GM18519 (cell line): ENCODE data around the gene MVD.

Experiments
- ATAC-seq: cut with Tn5 transposase; IDR thresholded peaks from one replicate; pipeline ENCODE4 v1.9.1; 2021; ENCODE audit warnings: mild to moderate bottlenecking, moderate library complexity; ENCODE audit not compliant: unreplicated experiment, low FRiP score

MVD gene

GRCh38 chr16:88646345-88647034, 16.4 kb downstream of the MVD start:
- ATAC-seq = no peak

GRCh38 chr16:88645941-88646340, 16.9 kb downstream of the MVD start:
- no peak for ATAC-seq

GRCh38 chr16:88645455-88645854, 17.4 kb downstream of the MVD start:
- no peak for ATAC-seq

- no peak for ATAC-seq
Observed at GRCh38 chr16:88643644-88643932, 19.3 kb downstream of the MVD start.

- no peak for ATAC-seq
Observed at GRCh38 chr16:88642881-88643643, 19.8 kb downstream of the MVD start.

DNA sequence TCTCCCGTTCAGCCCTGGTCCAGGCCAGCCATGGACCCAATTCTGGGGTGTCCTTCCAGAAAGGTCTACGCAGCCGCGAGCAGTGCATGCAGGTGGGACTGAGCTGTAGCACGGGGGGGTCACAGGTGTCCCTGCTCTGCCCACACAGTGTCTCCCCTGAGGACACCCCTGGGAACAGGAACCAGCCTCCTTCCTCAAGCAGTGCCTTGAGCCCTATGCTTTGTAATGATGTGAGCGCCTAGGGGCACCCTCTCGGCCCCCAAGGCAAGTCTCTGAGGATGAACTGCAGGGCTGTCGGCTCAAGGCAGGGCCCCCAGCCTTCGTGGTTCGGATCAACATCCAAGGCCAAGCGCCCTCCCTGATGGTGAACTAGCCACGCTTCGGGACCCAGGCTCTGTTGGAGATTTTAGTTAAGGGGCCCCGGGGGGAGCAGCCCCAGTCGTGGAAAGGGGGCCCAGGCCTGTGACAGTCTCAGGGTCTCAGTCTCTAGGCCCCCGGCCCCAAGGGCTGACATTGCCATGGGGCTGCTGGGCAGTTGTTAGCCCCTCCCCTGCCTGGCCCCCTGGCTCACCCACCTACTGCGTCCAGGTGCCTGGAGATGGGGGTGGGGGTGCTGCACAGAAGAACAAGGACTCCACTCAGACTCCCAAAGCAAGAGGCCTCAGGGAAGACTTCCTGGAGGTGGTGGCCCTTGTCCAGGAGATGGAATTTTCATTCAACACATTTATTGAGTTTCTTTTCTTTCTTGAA, 22.2 kb downstream of the MVD start:
- no peak for ATAC-seq

GRCh38 chr16:88640039-88640495, 22.8 kb downstream of the MVD start:
- no peak for ATAC-seq

DNA sequence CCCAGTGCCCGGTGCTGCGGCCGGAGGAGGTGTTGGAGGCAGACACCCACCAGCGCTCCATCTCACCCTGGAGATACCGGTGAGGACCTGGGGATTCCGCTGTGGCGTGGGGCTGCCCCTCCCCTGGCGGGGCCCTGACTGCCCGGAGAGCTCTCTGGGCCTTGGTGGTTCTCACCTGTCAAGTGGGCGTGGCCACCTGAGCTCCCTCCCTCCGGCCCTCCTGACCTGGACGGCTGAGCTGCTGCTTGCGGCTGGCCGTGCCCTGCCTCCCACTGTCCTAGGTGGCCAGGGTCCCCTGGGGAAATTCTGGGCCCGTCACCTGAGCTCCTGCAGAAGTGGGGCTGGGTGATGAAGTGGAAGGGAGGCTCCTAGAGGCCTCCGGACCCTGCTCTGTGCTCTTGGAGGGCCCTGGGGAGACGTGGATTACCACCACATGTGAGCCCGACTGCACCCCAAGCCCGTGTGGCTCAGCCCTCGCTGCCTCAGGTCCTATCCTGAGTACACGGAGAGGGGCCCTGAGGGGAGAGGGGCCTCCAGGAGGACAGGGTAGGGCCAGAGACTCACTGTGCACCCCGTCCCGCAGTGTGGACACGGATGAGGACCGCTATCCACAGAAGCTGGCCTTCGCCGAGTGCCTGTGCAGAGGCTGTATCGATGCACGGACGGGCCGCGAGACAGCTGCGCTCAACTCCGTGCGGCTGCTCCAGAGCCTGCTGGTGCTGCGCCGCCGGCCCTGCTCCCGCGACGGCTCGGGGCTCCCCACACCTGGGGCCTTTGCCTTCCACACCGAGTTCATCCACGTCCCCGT, 23.5 kb downstream of the MVD start:
- ATAC-seq = no peak

GRCh38 chr16:88638323-88639230, 24.3 kb downstream of the MVD start, which contains the start of gene IL17C:
IL17C (plus strand) TSS chr16:88638572; CDS start chr16:88638642, 70 bp downstream.
- ATAC-seq = no peak

DNA sequence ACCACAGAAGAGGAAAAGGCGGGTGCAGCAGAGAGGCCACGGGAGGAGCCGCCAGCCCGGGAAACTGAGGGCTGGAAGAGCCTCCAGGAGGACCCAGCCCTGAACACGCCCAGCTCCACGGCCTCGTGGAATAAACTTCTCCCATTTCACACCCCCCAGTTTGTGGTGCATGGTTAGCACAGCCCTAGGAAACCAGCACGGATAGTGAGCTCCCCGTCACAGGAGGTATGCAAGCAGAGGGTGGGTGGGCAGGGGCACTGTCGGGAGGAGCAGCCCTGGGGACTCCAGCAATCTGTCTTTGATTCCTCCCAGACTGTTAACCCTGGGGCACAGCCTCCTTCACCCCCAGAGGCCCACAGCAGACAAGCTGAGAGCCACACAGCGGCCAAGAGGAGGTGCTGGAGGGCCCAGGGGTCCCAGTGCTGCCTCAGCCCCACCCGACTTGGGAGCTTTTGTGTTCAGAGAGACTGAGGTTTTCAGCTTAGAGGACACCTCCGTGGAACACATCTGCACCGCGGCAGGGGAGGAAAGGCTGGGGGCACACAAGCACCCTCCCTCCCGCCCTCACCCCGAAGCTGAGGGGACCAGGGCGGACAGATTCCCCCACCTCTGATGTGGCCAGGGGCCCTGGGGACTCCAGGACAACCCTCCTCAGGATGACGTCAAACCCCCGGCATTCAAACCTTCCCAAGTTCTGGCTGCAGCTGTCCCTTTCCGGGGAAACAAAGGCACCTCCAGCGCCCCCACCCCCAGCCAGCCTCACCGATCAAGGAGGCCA, 26.2 kb downstream of the MVD start:
- ATAC-seq = no peak

DNA sequence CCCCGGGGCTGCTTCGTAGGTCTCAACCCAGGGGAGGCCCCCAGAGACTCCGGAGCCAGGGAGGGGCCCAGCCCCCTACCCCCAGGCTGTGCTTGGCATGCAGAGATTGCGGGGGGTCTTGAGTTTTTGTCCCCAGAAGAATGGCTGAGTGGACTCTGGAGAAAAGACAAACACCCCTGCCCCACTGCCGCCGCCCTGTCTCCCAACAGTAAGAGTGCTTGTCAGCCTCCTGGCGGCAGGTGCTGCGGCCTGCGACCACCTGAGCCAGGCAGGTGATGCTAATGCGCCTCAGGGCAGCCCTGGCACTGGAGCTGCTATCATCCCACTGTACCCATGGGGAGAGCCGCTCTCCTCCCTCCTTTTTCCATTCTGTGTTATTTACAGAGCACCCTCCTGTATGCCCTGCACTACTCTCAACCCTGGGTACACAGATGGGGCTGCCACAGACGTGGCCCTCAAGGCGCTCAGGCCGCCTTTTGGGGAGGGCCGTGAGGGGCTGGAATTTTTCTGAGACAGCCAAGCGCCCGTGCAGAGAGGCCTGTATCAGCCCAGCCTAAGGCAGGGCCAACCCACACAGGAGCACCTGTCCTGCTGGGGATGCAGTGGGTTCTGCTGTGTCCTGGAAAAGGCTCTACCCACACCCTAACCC, 27.1 kb downstream of the MVD start:
- no peak for ATAC-seq

DNA sequence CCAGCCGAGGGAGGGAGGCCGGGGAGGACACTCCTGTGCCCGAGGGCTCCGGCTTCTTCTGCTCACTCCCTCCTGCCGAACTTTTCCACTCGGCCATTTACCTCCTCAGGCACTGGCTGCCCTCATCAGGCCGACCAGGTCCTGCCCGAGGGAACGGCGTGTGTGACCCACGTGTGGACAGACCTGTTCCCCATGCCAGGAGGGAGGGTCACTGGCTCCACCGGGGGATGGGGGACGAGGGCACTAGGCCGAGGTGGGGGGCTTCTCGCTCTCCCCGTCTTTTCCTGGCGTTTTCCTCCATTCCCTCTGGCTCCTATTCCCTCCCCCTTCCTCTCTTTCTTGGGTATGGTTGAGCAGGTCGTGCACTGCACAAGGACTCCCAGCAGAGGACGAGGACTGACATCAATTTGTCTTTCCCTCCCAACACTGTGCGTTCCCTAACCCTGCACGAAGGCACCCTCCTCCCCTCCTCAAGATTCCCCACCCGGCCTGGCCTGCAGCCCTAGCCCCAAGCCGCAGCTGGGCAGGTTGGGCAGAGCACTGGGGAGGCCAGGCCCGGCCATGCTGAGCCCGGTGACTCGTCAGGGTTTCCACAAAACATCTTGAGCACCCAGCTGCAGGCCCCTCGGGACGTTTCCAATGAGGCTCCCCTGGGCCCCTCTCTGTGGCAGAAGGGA, 27.8 kb downstream of the MVD start:
- ATAC-seq = no peak

GRCh38 chr16:88634141-88634993, 28.5 kb downstream of the MVD start:
- ATAC-seq = peak; percentile 34

- ATAC-seq = no peak
Observed at GRCh38 chr16:88633684-88634140, 29.2 kb downstream of the MVD start.

GRCh38 chr16:88632587-88632930, 30.3 kb downstream of the MVD start:
- no peak for ATAC-seq

- no peak for ATAC-seq
Observed at GRCh38 chr16:88631920-88632586, 30.8 kb downstream of the MVD start.
